C4-2B (cell line): ENCODE measurements around the gene MYH10.

ENCODE experiments used
- H3K27ac ChIP-seq: fragments of 450-650 bp; 2 replicates; pipeline ENCODE4 v1.5.1; 2017
- ZFX ChIP-seq: fragments of 450-650 bp; IDR thresholded peaks from 2 replicates; pipeline ENCODE4 v1.6.1; 2017
- TF ChIP-seq, protein P1 (sequence below): fragments of 450-650 bp; conservative IDR thresholded peaks from 2 replicates; pipeline ENCODE4 v1.5.1; 2017; ENCODE audit warnings: mild to moderate bottlenecking

Gene MYH10

DNA sequence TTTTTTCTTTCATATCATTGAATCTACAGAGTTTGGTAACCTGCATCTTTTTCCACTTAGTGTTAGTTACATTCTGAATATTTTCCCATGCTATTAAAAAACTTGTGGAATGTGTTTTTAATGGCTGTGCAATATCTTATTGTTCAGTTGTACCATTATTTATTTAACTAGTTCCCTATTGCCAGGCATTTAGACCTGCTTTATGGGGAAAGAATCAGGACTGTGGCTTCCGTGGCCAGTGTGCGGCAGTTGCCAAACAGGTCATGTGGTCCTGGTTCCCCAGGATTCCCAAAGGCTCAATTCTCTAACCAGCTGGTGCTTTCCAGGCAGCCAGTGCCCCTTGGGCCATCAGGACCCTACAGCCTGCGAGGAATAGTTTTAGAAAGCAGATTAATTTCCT is 164.1 kb downstream of the MYH10 start:
- H3K27ac ChIP-seq: no peak overlapping the region

DNA sequence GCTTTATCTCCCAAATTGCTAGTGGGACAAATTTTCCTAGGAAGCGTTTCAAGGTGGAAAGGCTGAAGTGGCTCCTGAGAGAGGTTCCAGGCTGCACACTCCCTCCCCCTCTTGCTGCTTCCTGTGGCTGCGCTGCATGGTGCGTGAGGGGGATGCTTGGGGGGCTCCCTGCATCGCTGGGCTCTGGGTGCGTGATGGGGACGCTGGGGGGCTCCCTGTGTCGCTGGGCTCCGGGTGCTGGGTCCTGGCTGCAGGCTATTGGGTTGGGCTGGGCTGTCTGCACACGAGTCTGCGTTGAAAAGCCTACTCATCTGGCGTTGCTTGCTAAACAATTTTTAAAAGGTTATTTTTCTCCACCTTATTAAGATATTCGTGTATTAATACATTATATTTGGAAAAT is 164.8 kb downstream of the MYH10 start:
- TF ChIP-seq, protein P1, sequence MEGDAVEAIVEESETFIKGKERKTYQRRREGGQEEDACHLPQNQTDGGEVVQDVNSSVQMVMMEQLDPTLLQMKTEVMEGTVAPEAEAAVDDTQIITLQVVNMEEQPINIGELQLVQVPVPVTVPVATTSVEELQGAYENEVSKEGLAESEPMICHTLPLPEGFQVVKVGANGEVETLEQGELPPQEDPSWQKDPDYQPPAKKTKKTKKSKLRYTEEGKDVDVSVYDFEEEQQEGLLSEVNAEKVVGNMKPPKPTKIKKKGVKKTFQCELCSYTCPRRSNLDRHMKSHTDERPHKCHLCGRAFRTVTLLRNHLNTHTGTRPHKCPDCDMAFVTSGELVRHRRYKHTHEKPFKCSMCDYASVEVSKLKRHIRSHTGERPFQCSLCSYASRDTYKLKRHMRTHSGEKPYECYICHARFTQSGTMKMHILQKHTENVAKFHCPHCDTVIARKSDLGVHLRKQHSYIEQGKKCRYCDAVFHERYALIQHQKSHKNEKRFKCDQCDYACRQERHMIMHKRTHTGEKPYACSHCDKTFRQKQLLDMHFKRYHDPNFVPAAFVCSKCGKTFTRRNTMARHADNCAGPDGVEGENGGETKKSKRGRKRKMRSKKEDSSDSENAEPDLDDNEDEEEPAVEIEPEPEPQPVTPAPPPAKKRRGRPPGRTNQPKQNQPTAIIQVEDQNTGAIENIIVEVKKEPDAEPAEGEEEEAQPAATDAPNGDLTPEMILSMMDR: no peak
- TF ChIP-seq ZFX: no peak
- H3K27ac ChIP-seq: no peak overlapping the region

More for the DNA sequence above, 164.1 kb downstream of the MYH10 start:
- no peak for TF ChIP-seq ZFX
- TF ChIP-seq, protein P1: no peak

DNA sequence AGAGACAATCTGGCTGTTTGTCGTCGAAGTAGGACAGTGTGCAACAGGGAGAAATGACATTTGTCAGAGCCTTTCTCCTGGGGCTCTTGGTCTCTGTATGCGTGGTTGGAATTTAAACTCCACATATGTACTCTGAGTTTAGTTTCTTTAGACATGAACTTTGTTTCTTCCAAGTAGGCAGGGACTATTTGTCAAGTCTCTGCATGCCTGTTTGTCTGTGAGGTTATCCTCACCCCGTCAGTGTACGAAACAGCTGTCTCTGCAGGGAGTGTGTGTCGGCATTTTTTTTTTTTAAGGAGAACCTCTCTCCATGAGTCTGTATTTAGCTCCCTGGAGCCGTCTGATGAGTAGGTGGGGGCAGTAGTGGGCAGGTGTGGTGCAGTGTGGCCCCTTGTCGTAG is 165.2 kb downstream of the MYH10 start:
- TF ChIP-seq, protein P1: no peak
- TF ChIP-seq ZFX: no peak
- no peak overlapping the region for H3K27ac ChIP-seq

DNA sequence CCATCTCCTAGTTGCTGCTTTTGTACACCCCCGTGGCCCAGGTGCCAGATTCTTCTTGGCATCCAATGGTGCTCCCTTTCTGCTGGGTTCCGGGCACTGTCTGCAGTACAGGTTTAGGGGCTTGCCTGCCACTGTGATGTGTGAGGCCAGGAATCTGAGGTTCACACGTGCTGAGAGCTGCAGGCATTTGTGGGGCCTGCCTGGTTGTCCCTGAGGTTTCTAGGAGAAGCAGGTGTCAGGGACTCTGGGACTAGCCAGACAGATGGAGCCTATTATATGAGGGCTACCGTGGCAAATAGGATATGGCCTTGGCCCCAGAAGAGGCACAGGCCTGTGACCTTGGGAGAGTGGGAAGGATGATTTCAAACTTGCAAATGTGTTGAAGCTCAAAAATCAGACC is 165.6 kb downstream of the MYH10 start:
- no peak overlapping the region for H3K27ac ChIP-seq
- TF ChIP-seq, protein P1: no peak
- no peak for TF ChIP-seq ZFX

DNA sequence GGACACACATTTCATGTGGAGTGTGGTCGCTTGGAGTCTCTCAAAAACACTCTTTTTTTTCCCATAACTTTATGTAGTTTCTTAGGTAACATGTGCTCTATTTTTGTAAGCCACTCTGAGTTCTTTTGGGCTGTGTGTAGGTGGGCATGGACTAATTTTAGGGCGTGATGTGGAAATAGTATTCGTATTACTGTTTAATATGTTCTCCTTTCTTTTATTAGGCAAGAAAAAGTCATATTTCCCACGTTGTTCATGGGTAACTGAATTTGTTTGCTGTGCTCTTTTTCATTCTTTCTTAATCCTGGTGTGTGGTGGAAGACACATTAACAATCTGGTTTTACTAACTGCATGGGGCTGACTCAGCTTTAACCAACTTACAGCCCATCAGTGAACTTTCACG is 167.4 kb downstream of the MYH10 start:
- TF ChIP-seq, protein P1: no peak
- TF ChIP-seq ZFX: no peak

DNA sequence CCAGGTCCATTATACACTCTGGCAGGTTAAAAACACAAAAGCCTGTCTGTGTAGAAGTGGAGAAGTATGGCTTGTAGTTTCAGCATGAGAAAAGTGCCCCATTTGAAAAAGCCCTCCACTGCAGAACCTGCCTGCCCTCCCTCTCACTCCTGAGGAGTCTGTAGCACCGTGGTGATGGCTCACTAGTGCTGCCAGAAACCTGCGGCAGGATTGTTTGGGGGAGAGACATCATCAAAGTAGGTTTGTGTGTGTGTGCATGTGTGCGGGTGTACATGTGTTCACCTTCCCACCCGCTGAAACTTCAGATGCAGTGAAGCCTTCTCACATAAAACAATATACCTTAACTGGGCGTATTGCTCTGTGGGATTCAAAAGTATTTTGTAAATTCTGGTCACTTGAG is 168.0 kb downstream of the MYH10 start:
- no peak overlapping the region for H3K27ac ChIP-seq
- TF ChIP-seq, protein P1: no peak
- TF ChIP-seq ZFX: no peak

More for the DNA sequence above, 167.4 kb downstream of the MYH10 start:
- H3K27ac ChIP-seq: no peak overlapping the region

DNA sequence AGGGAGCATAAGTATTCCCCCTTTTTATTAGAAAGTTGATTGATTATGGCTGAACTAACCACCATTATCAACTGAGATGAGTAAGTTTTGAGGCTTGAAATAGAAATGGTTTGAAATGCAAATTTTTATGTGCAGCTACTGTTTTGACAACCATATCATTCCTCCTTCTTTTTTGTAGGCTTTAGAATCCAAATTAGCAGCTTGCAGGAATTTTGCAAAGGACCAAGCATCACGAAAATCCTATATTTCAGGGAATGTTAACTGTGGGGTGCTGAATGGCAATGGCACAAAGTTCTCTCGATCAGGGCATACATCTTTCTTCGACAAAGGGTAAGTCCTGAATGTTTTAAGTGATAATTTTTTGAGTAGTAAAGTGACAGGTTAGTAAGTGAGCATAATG is 170.7 kb downstream of the MYH10 start:
- no peak overlapping the region for H3K27ac ChIP-seq
- TF ChIP-seq, protein P1: no peak
- TF ChIP-seq ZFX: no peak
